Measurements from ENCODE around the gene PTN.

PTN gene

DNA sequence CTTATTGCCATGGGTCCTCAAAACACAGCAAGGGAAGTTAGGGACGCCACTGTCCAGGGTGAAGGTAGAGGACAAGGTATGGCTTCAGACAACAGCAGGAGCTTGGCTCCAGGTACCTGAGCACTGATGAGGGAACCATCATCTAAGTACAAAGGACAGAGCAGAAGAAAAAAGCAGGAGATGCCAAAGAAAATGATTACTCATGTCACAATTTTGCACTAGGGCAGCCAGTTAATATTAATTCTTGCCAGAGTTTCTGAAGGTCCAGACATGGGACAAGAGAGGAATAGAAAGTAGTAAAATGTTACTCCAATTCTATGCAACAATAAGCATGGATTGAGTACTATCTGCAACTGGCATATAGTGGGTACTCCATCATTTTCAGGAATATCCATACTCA is 14.1 kb downstream of the PTN start:
- Histone ChIP-seq H3K27ac (ENCODE audit: low read depth, low read length) (no peak overlapping the region), H3K9me2 (replicated peaks; ENCODE audit: control insufficient read depth, low read length) (no peaks in the 10 kb centered on the region), H3K4me3 (ENCODE audit: low read length) (no peak overlapping the region), H3K4me1 (ENCODE audit: control insufficient read depth, low read length) (no peaks in the 10 kb centered on the region), H3K27me3 (ENCODE audit: control insufficient read depth, low read length) (no peaks in the 10 kb centered on the region), H3K79me2 (ENCODE audit: control insufficient read depth, low read length) (no peaks in the 10 kb centered on the region), H3K9me3 (ENCODE audit: control insufficient read depth, insufficient read depth, low read length) (no peaks in the 10 kb centered on the region), H3F3A (ENCODE audit: control insufficient read depth, insufficient read depth) (no peaks in the 10 kb centered on the region), H4K20me1 (ENCODE audit: control insufficient read depth, insufficient read depth, low read depth, low read length) (no peaks in the 10 kb centered on the region), H3K4me2 (ENCODE audit: low read length) (no peak overlapping the region), H3K36me3 (ENCODE audit: control insufficient read depth, low read length) (no peaks in the 10 kb centered on the region)
- TF ChIP-seq EZH2phosphoT487 (IDR thresholded peaks at IDR 0.05; ENCODE audit: borderline replicate concordance, low read length), result no peak
- TF ChIP-seq, protein P1, sequence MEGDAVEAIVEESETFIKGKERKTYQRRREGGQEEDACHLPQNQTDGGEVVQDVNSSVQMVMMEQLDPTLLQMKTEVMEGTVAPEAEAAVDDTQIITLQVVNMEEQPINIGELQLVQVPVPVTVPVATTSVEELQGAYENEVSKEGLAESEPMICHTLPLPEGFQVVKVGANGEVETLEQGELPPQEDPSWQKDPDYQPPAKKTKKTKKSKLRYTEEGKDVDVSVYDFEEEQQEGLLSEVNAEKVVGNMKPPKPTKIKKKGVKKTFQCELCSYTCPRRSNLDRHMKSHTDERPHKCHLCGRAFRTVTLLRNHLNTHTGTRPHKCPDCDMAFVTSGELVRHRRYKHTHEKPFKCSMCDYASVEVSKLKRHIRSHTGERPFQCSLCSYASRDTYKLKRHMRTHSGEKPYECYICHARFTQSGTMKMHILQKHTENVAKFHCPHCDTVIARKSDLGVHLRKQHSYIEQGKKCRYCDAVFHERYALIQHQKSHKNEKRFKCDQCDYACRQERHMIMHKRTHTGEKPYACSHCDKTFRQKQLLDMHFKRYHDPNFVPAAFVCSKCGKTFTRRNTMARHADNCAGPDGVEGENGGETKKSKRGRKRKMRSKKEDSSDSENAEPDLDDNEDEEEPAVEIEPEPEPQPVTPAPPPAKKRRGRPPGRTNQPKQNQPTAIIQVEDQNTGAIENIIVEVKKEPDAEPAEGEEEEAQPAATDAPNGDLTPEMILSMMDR (IDR thresholded peaks at IDR 0.05; ENCODE audit: low read depth, low read length, poor library complexity, severe bottlenecking), result no peak

DNA sequence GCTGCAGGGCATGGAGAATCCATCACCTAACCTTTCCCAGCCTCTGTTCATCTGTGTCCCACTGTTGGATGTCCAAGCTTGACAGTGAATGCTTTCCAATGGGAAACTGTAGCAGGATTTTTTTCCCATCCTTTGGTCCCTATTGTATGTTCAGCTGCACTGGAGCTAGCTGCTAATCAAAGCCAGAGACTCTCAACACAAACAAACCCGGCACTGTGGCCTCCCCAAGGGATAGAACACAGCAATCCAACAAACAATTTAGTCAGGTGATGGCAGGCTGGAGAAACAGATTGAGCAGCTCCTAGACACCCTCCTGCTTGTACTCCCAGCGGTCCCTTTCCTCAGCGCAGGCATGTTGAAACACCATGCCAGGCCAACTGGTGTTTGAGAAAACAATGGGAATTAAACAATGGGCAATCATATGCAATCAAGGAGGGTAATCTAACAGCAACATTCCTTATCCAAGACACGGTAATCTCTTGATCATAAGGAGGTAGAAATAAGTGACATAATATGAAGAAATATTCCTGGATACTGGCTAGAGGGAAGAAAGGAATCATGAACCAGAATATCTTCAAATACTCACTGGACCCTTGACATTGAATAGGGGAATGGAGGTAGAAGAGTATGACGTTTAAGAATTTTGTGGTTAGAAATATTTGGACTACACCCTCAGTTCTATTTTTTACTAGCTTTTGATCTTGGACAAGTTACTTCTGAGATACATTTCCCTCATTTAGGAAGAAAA is 15.0 kb downstream of the PTN start:
- Histone ChIP-seq H3K27ac (ENCODE audit: low read depth, low read length) (no peak overlapping the region), H3K36me3 (ENCODE audit: control insufficient read depth, low read length) (no peaks in the 10 kb centered on the region), H3K27me3 (ENCODE audit: control insufficient read depth, low read length) (no peaks in the 10 kb centered on the region), H3K9me3 (ENCODE audit: control insufficient read depth, insufficient read depth, low read length) (no peaks in the 10 kb centered on the region), H3K4me2 (ENCODE audit: low read length) (no peak overlapping the region), H3K79me2 (ENCODE audit: control insufficient read depth, low read length) (no peaks in the 10 kb centered on the region), H3K9me2 (replicated peaks; ENCODE audit: control insufficient read depth, low read length) (no peaks in the 10 kb centered on the region), H4K20me1 (ENCODE audit: control insufficient read depth, insufficient read depth, low read depth, low read length) (no peaks in the 10 kb centered on the region), H3K4me1 (ENCODE audit: control insufficient read depth, low read length) (no peaks in the 10 kb centered on the region), H3K4me3 (ENCODE audit: low read length) (no peak overlapping the region), H3F3A (ENCODE audit: control insufficient read depth, insufficient read depth) (no peaks in the 10 kb centered on the region)
- TF ChIP-seq, protein P1 (IDR thresholded peaks at IDR 0.05; ENCODE audit: low read depth, low read length, poor library complexity, severe bottlenecking), result no peak
- no peak for TF ChIP-seq EZH2phosphoT487 (IDR thresholded peaks at IDR 0.05; ENCODE audit: borderline replicate concordance, low read length)

DNA sequence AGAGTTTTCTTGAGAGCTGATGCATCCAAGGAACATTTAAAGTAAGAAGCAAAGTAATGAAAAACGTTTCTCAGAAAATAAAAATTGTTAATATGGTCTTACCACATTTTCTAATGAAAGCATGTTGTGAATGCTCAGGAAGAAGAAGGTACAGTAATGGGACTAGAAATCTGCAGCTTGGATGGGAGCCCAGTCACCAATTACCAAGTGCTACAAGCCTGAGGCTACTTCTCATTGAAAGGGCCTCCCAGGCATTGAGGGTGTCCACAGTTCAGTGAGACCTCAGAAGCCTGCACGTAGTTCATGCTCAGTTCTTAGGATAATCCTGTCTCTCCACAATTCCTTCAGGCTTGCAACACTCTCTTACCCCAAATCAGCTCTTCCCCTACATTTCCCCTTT is 17.6 kb downstream of the PTN start:
- Histone ChIP-seq H3K4me2 (ENCODE audit: low read length) (no peak overlapping the region), H3K27me3 (ENCODE audit: control insufficient read depth, low read length) (no peaks in the 10 kb centered on the region), H4K20me1 (ENCODE audit: control insufficient read depth, insufficient read depth, low read depth, low read length) (no peaks in the 10 kb centered on the region), H3F3A (ENCODE audit: control insufficient read depth, insufficient read depth) (no peaks in the 10 kb centered on the region), H3K4me1 (ENCODE audit: control insufficient read depth, low read length) (no peaks in the 10 kb centered on the region), H3K36me3 (ENCODE audit: control insufficient read depth, low read length) (no peaks in the 10 kb centered on the region), H3K9me3 (ENCODE audit: control insufficient read depth, insufficient read depth, low read length) (no peaks in the 10 kb centered on the region), H3K9me2 (replicated peaks; ENCODE audit: control insufficient read depth, low read length) (no peaks in the 10 kb centered on the region), H3K27ac (ENCODE audit: low read depth, low read length) (no peak overlapping the region), H3K4me3 (ENCODE audit: low read length) (no peak overlapping the region), H3K79me2 (ENCODE audit: control insufficient read depth, low read length) (no peaks in the 10 kb centered on the region)
- TF ChIP-seq, protein P1 (IDR thresholded peaks at IDR 0.05; ENCODE audit: low read depth, low read length, poor library complexity, severe bottlenecking), result no peak
